Measurements from ENCODE around the gene LRP1B.

The LRP1B gene

GRCh38 chr2:141633132-141633531 is 497.7 kb downstream of the LRP1B start:
- H3K27ac Mint-ChIP-seq, result no peak overlapping the region
- H3K9me3 Mint-ChIP-seq, result no peaks in the 10 kb centered on the region
- no peak overlapping the region for H3K4me3 Mint-ChIP-seq
- no peaks in the 10 kb centered on the region for H3K27me3 Mint-ChIP-seq
- H3K4me1 Mint-ChIP-seq (ENCODE audit: low read depth), result no peaks in the 10 kb centered on the region
- H3K36me3 Mint-ChIP-seq (ENCODE audit: low read depth), result no peaks in the 10 kb centered on the region
- intact Hi-C loops (cut with micrococcal nuclease), result no loop called here

DNA sequence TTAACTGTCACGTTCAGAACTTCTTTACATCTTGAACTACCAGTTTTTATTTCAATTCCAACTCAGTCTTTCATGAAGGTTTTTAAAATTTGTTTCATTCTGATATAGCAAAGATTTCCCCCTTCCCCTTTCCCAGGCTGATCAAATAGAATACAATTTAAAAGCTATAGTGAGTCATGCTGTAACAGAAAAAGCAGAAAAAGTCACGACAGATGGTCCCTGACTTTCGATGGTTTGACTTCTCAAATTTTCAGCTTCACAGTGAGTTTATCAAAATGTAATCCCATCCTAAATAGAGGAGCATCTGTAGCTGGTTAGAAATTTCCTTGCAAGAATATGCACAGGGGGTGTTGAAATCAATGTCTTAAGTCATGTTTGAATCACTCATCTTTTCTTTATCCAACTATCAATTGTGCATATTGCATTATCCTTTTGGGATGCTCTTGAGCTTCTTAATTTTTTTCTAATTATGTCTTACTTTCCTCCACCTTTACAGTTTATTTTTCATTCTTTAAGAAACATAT is 500.3 kb downstream of the LRP1B start:
- Mint-ChIP-seq H3K4me1 (ENCODE audit: low read depth) (no peaks in the 10 kb centered on the region), H3K36me3 (ENCODE audit: low read depth) (no peaks in the 10 kb centered on the region), H3K27me3 (no peaks in the 10 kb centered on the region), H3K27ac (no peak overlapping the region), H3K4me3 (no peak overlapping the region), H3K9me3 (peaks cover 8% of the 10 kb centered on the region)
- intact Hi-C loops (cut with micrococcal nuclease), result no loop called here

- Mint-ChIP-seq H3K9me3 (no peaks in the 10 kb centered on the region), H3K4me1 (ENCODE audit: low read depth) (no peaks in the 10 kb centered on the region), H3K4me3 (no peak overlapping the region), H3K36me3 (ENCODE audit: low read depth) (no peaks in the 10 kb centered on the region), H3K27me3 (no peaks in the 10 kb centered on the region), H3K27ac (no peak overlapping the region)
- intact Hi-C loops (cut with micrococcal nuclease), result no loop called here
Observed at GRCh38 chr2:141620372-141620771, 510.4 kb downstream of the LRP1B start.

DNA sequence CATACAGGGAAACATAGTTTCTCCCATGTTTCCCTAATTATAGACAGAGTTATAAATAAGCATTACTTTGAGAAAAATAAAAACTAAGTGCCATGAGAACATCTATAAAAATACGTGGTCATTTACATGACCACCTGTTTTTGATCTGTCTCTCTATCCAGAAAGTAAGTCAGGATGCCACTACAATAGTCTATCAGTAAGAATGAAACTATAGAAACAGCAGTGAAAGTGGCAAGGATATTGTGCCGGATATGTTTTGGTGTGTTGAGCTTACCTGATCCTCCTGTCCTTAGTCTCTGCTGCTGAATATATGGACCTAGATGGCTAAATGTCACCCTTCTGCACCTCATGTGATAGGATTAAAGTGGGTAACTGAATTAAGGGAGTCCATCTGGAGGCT is 512.4 kb downstream of the LRP1B start:
- no peak overlapping the region for H3K27ac Mint-ChIP-seq
- H3K27me3 Mint-ChIP-seq, result no peaks in the 10 kb centered on the region
- intact Hi-C loops (cut with micrococcal nuclease), result no loop called here
- H3K4me3 Mint-ChIP-seq, result no peak overlapping the region
- no peaks in the 10 kb centered on the region for H3K36me3 Mint-ChIP-seq (ENCODE audit: low read depth)
- no peaks in the 10 kb centered on the region for H3K4me1 Mint-ChIP-seq (ENCODE audit: low read depth)
- H3K9me3 Mint-ChIP-seq, result no peaks in the 10 kb centered on the region

- no peak overlapping the region for H3K27ac Mint-ChIP-seq
- intact Hi-C loops (cut with micrococcal nuclease), result no loop called here
- no peaks in the 10 kb centered on the region for H3K4me1 Mint-ChIP-seq (ENCODE audit: low read depth)
- no peaks in the 10 kb centered on the region for H3K36me3 Mint-ChIP-seq (ENCODE audit: low read depth)
- no peaks in the 10 kb centered on the region for H3K9me3 Mint-ChIP-seq
- H3K27me3 Mint-ChIP-seq, result no peaks in the 10 kb centered on the region
- no peak overlapping the region for H3K4me3 Mint-ChIP-seq
Observed at GRCh38 chr2:141611981-141612380, 518.8 kb downstream of the LRP1B start.

DNA sequence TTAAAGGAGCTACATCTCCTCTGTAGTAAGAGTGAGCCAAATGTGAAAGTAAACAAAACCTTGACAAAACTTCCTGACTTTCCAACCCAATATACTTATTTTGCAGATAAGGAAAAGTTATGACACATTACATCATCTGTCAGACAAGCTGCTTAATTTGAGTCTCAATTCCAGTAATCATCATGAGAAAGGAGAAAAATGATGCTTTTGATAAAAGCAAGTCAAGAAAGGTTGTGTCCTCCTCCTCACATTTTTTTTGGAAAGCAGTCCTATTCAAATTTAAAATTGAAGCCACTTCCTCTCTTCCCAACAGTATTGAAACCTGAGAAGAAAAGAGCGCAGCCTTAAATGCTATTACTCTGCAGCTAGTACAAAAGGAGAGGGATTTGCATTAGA is 519.6 kb downstream of the LRP1B start:
- Mint-ChIP-seq H3K4me1 (ENCODE audit: low read depth) (no peaks in the 10 kb centered on the region), H3K4me3 (no peak overlapping the region), H3K27ac (no peak overlapping the region), H3K9me3 (no peaks in the 10 kb centered on the region), H3K27me3 (no peaks in the 10 kb centered on the region), H3K36me3 (ENCODE audit: low read depth) (no peaks in the 10 kb centered on the region)
- intact Hi-C loops (cut with micrococcal nuclease), result no loop called here

GRCh38 chr2:141610564-141611175 is 520.1 kb downstream of the LRP1B start:
- no peaks in the 10 kb centered on the region for H3K9me3 Mint-ChIP-seq
- no peaks in the 10 kb centered on the region for H3K36me3 Mint-ChIP-seq (ENCODE audit: low read depth)
- H3K27ac Mint-ChIP-seq, result no peak overlapping the region
- no peak overlapping the region for H3K4me3 Mint-ChIP-seq
- H3K4me1 Mint-ChIP-seq (ENCODE audit: low read depth), result no peaks in the 10 kb centered on the region
- H3K27me3 Mint-ChIP-seq, result no peaks in the 10 kb centered on the region
- intact Hi-C loops (cut with micrococcal nuclease), result no loop called here

DNA sequence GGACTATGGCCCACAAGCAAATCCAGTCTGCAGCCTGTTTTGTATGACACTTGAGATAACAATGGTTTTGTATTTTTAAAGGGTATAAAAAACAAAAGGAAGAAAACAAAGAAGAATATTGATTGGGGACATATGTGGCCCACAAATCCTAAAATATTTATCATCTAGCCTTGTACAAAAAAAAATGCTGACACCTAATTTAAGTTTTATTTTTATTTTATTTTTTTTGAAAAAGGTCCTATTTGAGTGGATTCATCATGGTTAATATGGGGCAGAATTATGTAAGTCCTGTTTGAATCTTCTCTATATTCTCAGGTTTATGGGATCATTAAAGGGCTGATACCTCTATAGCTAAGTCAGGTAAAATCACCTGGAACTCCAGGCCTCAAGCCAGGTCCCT is 525.7 kb downstream of the LRP1B start:
- Mint-ChIP-seq H3K4me1 (ENCODE audit: low read depth) (no peaks in the 10 kb centered on the region), H3K9me3 (peaks cover 18% of the 10 kb centered on the region), H3K4me3 (no peak overlapping the region), H3K36me3 (ENCODE audit: low read depth) (no peaks in the 10 kb centered on the region), H3K27me3 (no peaks in the 10 kb centered on the region), H3K27ac (no peak overlapping the region)
- intact Hi-C loops (cut with micrococcal nuclease), result no loop called here

DNA sequence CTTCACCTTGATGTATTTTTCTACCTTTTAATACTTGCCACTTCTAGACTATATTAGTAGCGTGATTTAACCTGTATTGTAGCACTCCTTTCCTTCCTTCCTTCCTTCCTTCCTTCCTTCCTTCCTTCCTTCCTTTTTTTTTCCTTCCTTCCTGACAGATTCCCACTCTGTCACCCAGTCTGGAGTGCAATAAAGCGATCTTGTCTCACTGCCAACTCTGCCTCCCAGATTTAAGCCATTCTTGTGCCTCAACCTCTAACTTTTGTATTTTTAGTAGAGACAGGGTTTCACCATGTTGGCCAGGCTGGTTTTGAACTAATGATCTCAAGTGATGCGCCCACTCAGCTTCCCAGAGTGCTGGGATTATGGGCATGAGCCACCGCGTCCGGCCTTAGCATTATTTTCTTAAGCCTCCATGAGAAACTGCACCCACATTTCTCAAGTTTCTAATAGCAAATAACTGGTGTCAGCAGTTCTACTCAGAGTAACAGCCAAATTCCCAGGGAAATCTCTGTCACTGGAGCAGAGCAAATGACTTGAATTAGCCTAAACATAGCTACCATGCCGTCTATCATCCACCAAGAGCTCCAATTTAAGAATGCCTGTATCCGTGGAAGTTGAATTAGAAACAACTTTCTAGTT is 529.2 kb downstream of the LRP1B start:
- Mint-ChIP-seq H3K36me3 (ENCODE audit: low read depth) (no peaks in the 10 kb centered on the region), H3K4me1 (ENCODE audit: low read depth) (no peaks in the 10 kb centered on the region), H3K27ac (no peak overlapping the region), H3K9me3 (peaks cover 18% of the 10 kb centered on the region), H3K4me3 (no peak overlapping the region), H3K27me3 (no peaks in the 10 kb centered on the region)
- intact Hi-C loops (cut with micrococcal nuclease), result no loop called here

- H3K36me3 Mint-ChIP-seq (ENCODE audit: low read depth), result no peaks in the 10 kb centered on the region
- intact Hi-C loops (cut with micrococcal nuclease), result no loop called here
- no peaks in the 10 kb centered on the region for H3K4me1 Mint-ChIP-seq (ENCODE audit: low read depth)
- no peak overlapping the region for H3K27ac Mint-ChIP-seq
- no peaks in the 10 kb centered on the region for H3K27me3 Mint-ChIP-seq
- no peak overlapping the region for H3K4me3 Mint-ChIP-seq
- H3K9me3 Mint-ChIP-seq, result peaks cover 15% of the 10 kb centered on the region
Observed at GRCh38 chr2:141599721-141600120, 531.1 kb downstream of the LRP1B start.

DNA sequence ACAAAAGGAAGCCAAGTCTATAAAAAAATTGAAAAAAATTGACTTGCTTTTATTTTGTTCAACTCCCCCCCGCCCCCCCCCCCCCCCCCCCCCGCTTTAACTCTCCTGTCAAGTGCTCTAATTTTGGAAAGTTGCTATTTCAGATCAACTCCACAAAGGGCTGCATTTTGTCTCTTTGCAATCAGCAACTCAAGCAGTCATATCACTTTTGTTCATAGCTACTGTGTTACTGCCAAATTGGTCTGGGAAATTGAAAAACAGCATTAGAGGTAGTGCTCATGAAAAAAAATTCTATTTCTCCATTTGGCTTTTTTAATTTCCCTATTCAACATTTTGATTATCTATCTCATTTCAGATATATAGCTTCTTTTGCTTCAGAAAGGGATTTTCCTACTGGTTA is 531.8 kb downstream of the LRP1B start:
- H3K4me1 Mint-ChIP-seq (ENCODE audit: low read depth), result no peaks in the 10 kb centered on the region
- H3K36me3 Mint-ChIP-seq (ENCODE audit: low read depth), result no peaks in the 10 kb centered on the region
- no peak overlapping the region for H3K27ac Mint-ChIP-seq
- H3K9me3 Mint-ChIP-seq, result peaks cover 13% of the 10 kb centered on the region
- intact Hi-C loops (cut with micrococcal nuclease), result no loop called here
- H3K4me3 Mint-ChIP-seq, result no peak overlapping the region
- no peaks in the 10 kb centered on the region for H3K27me3 Mint-ChIP-seq

DNA sequence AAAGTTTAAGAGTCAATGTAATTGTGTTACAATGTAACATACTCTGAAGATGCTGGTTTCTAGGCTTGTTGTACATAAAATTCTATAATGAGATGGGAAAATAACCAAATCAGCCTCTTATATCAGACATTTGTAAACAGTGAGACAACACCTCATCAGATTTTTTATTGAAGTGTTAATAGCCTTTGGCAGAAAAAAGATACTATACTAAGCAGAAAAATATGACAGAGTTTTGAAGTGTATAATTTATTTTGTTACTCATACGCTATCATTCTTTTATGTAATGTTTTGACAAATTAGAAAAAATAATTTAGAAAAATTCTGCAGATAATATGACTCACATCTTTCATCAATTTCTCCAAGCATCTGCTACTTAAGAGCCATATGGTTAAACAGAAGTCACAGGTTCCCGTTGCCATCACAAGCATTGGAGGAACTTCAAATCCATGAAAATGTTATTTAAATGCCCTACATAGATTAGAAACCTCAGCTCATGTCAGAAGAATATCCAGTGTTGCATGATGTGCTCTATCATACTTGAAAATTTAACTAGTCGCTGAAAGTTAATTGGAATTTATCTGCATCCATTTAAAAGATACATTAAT is 535.4 kb downstream of the LRP1B start:
- Mint-ChIP-seq H3K27me3 (no peaks in the 10 kb centered on the region), H3K4me1 (ENCODE audit: low read depth) (no peaks in the 10 kb centered on the region), H3K9me3 (peaks cover 14% of the 10 kb centered on the region), H3K27ac (no peak overlapping the region), H3K4me3 (no peak overlapping the region), H3K36me3 (ENCODE audit: low read depth) (no peaks in the 10 kb centered on the region)
- intact Hi-C loops (cut with micrococcal nuclease), result no loop called here

- no peak overlapping the region for H3K4me3 Mint-ChIP-seq
- no peaks in the 10 kb centered on the region for H3K4me1 Mint-ChIP-seq (ENCODE audit: low read depth)
- H3K27ac Mint-ChIP-seq, result no peak overlapping the region
- H3K36me3 Mint-ChIP-seq (ENCODE audit: low read depth), result no peaks in the 10 kb centered on the region
- H3K27me3 Mint-ChIP-seq, result no peaks in the 10 kb centered on the region
- intact Hi-C loops (cut with micrococcal nuclease), result no loop called here
- H3K9me3 Mint-ChIP-seq, result peaks cover 14% of the 10 kb centered on the region
Observed at GRCh38 chr2:141591787-141592186, 539.0 kb downstream of the LRP1B start.

- Mint-ChIP-seq H3K4me1 (ENCODE audit: low read depth) (no peaks in the 10 kb centered on the region), H3K27me3 (no peaks in the 10 kb centered on the region), H3K4me3 (no peak overlapping the region), H3K27ac (no peak overlapping the region), H3K36me3 (ENCODE audit: low read depth) (no peaks in the 10 kb centered on the region), H3K9me3 (peaks cover 14% of the 10 kb centered on the region)
- intact Hi-C loops (cut with micrococcal nuclease), result no loop called here
Observed at GRCh38 chr2:141590620-141591019, 540.2 kb downstream of the LRP1B start.
